HepG2 (cell line): ENCODE results near the gene DSCAML1. TPM values are rescaled to one million over a fixed set of nuclear protein-coding genes. Genes with fewer than 3 reads are reported as not detected.

Experiments
- ATAC-seq: fragments of 200-7000 bp; cut with Tn5 transposase; 3 replicates; pipeline ENCODE4 v1.9.1; 2020; ENCODE audit warnings: mild to moderate bottlenecking, moderate library complexity
- BruUV-seq: library from RNA; stranded (reverse); fragments of 400-500 nt; replicated peaks from 2 replicates; lab custom pipeline; 2021; lab: Mats Ljungman, UMichigan
- CTCF ChIA-PET: fragments of 300-600 bp; formaldehyde crosslinking; extraction: SDS; loops from one replicate; lab custom pipeline; 2021; ENCODE audit warnings: low total read pairs, inconsistent platforms, low intra/inter-chr PET ratio; lab: Yijun Ruan, JAX
- POLR2A ChIA-PET: fragments of 350-600 bp; sonication (Branson Sonifier 250); formaldehyde crosslinking; loops from one replicate; lab custom pipeline; 2020; ENCODE audit warnings: antibody characterized with exemption, inconsistent platforms; lab: Yijun Ruan, JAX
- DNase-seq: peaks from one replicate; pipeline ENCODE4 v3.0.0-alpha.2; 2015; ENCODE audit warnings: low spot score
- FAIRE-seq: peaks from 3 replicates; lab custom pipeline; 2011; peaks lifted over from hg19 to GRCh38; lab: Jason Lieb, UNC
- H2AFZ ChIP-seq: one replicate; pipeline ENCODE4 v1.6.1; 2011; ENCODE audit warnings: low read length, inconsistent platforms
- H3K27ac ChIP-seq: fragments of 300-600 bp; 3 replicates; pipeline ENCODE4 v1.8.0; 2011; ENCODE audit warnings: mixed run types, mild to moderate bottlenecking, mixed read lengths, low read length, inconsistent platforms; ENCODE audit not compliant: insufficient read depth; ENCODE audit errors: extremely low read length
- H3K27me3 ChIP-seq, 2 experiments: fragments of 200-600 bp in 1 of 2; 2 replicates in 1 of 2; 3 replicates in 1 of 2; pipeline versions ENCODE4 v1.6.0 to v1.8.0; 2011; ENCODE audit warnings: low read length in 2 of 2, mild to moderate bottlenecking in 2 of 2, moderate library complexity in 2 of 2, inconsistent platforms in 1 of 2; ENCODE audit not compliant: insufficient read depth in 2 of 2, control insufficient read depth in 1 of 2
- H3K36me3 ChIP-seq, 2 experiments: fragments of 200-600 bp in 1 of 2; replicated peaks in 1 of 2; 2 replicates in 1 of 2; 3 replicates in 1 of 2; pipeline versions ENCODE4 v1.5.1 to v1.8.0; 2011; ENCODE audit warnings: low read length in 2 of 2, inconsistent platforms in 1 of 2; ENCODE audit not compliant: insufficient read depth in 2 of 2, control insufficient read depth in 1 of 2
- H3K4me1 ChIP-seq: 2 replicates; pipeline ENCODE4 v1.5.1; 2012; ENCODE audit warnings: low read length, inconsistent platforms; ENCODE audit not compliant: insufficient read depth
- H3K4me2 ChIP-seq: 2 replicates; pipeline ENCODE4 v1.6.0; 2011; ENCODE audit warnings: low read depth, low read length, inconsistent platforms
- H3K4me3 ChIP-seq, 3 experiments: fragments of 200-600 bp in 1 of 3; sonication (generic), shearing (Covaris generic) in 1 of 3; replicated peaks in 1 of 3; 2 replicates each; pipeline ENCODE4 v1.5.1; 2011 to 2016; ENCODE audit warnings: low read length in 3 of 3, inconsistent platforms in 2 of 3, low read depth in 2 of 3, mild to moderate bottlenecking in 2 of 3, control low read depth in 1 of 3, mixed read lengths in 1 of 3; ENCODE audit not compliant: insufficient read depth in 1 of 3
- H3K79me2 ChIP-seq: one replicate; pipeline ENCODE4 v1.6.1; 2011; ENCODE audit warnings: low read length, inconsistent platforms; ENCODE audit not compliant: insufficient read depth
- H3K9ac ChIP-seq: 2 replicates; pipeline ENCODE4 v1.6.0; 2011; ENCODE audit warnings: mild to moderate bottlenecking, low read depth, low read length, inconsistent platforms; ENCODE audit not compliant: insufficient read depth
- H3K9me3 ChIP-seq: 2 replicates; pipeline ENCODE4 v1.5.1; 2012; ENCODE audit warnings: mild to moderate bottlenecking, low read length
- H4K20me1 ChIP-seq: 2 replicates; pipeline ENCODE4 v1.6.0; 2011; ENCODE audit warnings: inconsistent platforms, mild to moderate bottlenecking, low read length, moderate library complexity; ENCODE audit not compliant: insufficient read depth
- ATM ChIP-seq: fragments of 450-650 bp; IDR thresholded peaks from 2 replicates; pipeline ENCODE4 v1.7.1; 2017; ENCODE audit warnings: mild to moderate bottlenecking, borderline replicate concordance
- CENPT ChIP-seq: sonication (generic); formaldehyde crosslinking; IDR thresholded peaks from 2 replicates; pipeline ENCODE4 v1.8.0; 2022; ENCODE audit warnings: low read depth, mild to moderate bottlenecking, moderate library complexity, missing genetic modification reagents
- KLF12 ChIP-seq: sonication (generic); formaldehyde crosslinking; IDR thresholded peaks from 2 replicates; pipeline ENCODE4 v1.4.0; 2020; ENCODE audit warnings: missing genetic modification reagents, borderline replicate concordance
- PLSCR1 ChIP-seq: sonication (generic); formaldehyde crosslinking; IDR thresholded peaks from 2 replicates; pipeline ENCODE4 v1.5.0; 2020; ENCODE audit warnings: missing genetic modification reagents, mild to moderate bottlenecking, borderline replicate concordance
- ZNF629 ChIP-seq: sonication (generic); formaldehyde crosslinking; conservative IDR thresholded peaks from 2 replicates; pipeline ENCODE4 v1.5.0; 2020; ENCODE audit warnings: missing genetic modification reagents
- WGBS: methylation state at CpG from one replicate; pipeline ENCODE4 v1.1.6; 2017; ENCODE audit warnings: low lambda C conversion rate; 5-methylcytosine and 5-hydroxymethylcytosine counted together
- in situ Hi-C: cut with HindIII; loops from 2 replicates; pipeline ENCODE4 v1.10.0; 2017; ENCODE audit warnings: low pct_unique_long_range_greater_than_20kb; ENCODE audit not compliant: extremely low pct_ligation_motif_present
- intact Hi-C: fragments of 100-400 bp; cut with micrococcal nuclease; formaldehyde crosslinking; loops from one replicate; pipeline ENCODE4 v1.10.0; 2022; ENCODE audit not compliant: unreplicated experiment
- polyA plus RNA-seq, 8 experiments: library from polyadenylated mRNA; depleted of rRNA in 3 of 8; stranded (reverse) in 7 of 8; unstranded in 1 of 8; fragments of >200 nt; fragmentation: Illumina TruSeq in 4 of 8; extraction: Trizol in 4 of 8; gene quantifications; 2 replicates each; pipeline versions ENCODE4 v1.2.1 to v1.2.3, GENCODE V29; 2011 to 2016; ENCODE audit warnings: low read depth in 4 of 8, missing spikeins in 1 of 8, mixed read lengths in 1 of 8; ENCODE audit not compliant: insufficient read depth in 1 of 8
- total RNA-seq, 5 experiments: library from RNA; depleted of rRNA; stranded (reverse); fragments of >200 nt; fragmentation: Illumina TruSeq; extraction: Trizol; gene quantifications; 2 replicates each; pipeline ENCODE4 v1.2.3, GENCODE V29; 2016; ENCODE audit warnings: low read depth in 1 of 5
- TF ChIP-seq, protein P1 (sequence below): sonication (generic); formaldehyde crosslinking; IDR thresholded peaks from 2 replicates; pipeline ENCODE4 v1.4.0; 2020; ENCODE audit warnings: missing genetic modification reagents, mild to moderate bottlenecking, borderline replicate concordance

The DSCAML1 gene
- total and polyA plus RNA-seq, 2 of the 13 experiments (the other 11 are each of a cell fraction or from before 2014, with no cell fraction given): 0.29 to 0.40 TPM

DNA sequence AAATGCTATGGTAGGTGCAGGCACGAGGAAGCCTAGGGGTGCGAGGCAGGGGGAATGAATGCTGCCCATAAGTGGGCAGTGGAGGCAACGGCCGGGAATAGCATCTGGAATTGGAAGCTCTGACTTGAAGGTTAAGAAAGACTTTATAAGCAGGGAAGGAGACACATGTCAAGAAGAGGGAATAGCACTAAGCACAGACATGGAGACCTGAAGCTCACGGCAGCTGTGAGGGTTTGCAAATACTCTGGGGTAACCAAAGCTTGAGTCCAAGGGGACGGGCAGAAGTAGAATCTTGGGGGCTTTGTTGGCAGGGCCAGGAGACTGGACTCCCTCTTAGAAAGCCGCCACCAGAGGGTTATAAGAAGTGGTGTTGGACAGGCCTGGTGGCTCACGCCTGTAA, 356.8 kb downstream of the DSCAML1 start:
- Histone ChIP-seq H3K4me3 (no peak overlapping the region), H2AFZ (no peak overlapping the region), H3K79me2 (no peaks in the 10 kb centered on the region), H3K9me3 (no peaks in the 10 kb centered on the region), H3K27ac (no peak overlapping the region), H3K27me3 (peaks cover 2 to 28% of the 10 kb centered on the region in 2 experiments; a peak in 3 of 5 replicates), H4K20me1 (no peaks in the 10 kb centered on the region), H3K4me2 (no peak overlapping the region), H3K9ac (no peak overlapping the region), H3K36me3 (no peaks in the 10 kb centered on the region), H3K4me1 (no peaks in the 10 kb centered on the region)
- intact Hi-C loops: no loop called here
- FAIRE-seq (no peak), DNase-seq (no peak), ATAC-seq (no peak)
- ChIA-PET CTCF (no interaction called here), POLR2A (no interaction called here)
- TF ChIP-seq, protein P1, sequence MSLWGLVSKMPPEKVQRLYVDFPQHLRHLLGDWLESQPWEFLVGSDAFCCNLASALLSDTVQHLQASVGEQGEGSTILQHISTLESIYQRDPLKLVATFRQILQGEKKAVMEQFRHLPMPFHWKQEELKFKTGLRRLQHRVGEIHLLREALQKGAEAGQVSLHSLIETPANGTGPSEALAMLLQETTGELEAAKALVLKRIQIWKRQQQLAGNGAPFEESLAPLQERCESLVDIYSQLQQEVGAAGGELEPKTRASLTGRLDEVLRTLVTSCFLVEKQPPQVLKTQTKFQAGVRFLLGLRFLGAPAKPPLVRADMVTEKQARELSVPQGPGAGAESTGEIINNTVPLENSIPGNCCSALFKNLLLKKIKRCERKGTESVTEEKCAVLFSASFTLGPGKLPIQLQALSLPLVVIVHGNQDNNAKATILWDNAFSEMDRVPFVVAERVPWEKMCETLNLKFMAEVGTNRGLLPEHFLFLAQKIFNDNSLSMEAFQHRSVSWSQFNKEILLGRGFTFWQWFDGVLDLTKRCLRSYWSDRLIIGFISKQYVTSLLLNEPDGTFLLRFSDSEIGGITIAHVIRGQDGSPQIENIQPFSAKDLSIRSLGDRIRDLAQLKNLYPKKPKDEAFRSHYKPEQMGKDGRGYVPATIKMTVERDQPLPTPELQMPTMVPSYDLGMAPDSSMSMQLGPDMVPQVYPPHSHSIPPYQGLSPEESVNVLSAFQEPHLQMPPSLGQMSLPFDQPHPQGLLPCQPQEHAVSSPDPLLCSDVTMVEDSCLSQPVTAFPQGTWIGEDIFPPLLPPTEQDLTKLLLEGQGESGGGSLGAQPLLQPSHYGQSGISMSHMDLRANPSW (CRISPR knock-in tag): no peak
- TF ChIP-seq ATM (no peak), ZNF629 (CRISPR knock-in tag) (no peak), KLF12 (CRISPR knock-in tag) (no peak), PLSCR1 (CRISPR knock-in tag) (no peak), CENPT (CRISPR knock-in tag) (no peak)
- in situ Hi-C loops: loop anchor here (5.0 to 25.0 kb wide), 2 partner anchors 367 to 497 kb away; partner anchors contain the start of gene TMPRSS13
- WGBS: 10% methylated on average over 8 of the region's 8 CpGs
- BruUV-seq: no TSS peak
